ENCODE measurements around the gene FCGR2B.
"Not testable (repeated sequence)": the region's sequence is repeated elsewhere in the genome, so short reads cannot be mapped to it uniquely, and the experiment has no call there.

FCGR2B gene

DNA sequence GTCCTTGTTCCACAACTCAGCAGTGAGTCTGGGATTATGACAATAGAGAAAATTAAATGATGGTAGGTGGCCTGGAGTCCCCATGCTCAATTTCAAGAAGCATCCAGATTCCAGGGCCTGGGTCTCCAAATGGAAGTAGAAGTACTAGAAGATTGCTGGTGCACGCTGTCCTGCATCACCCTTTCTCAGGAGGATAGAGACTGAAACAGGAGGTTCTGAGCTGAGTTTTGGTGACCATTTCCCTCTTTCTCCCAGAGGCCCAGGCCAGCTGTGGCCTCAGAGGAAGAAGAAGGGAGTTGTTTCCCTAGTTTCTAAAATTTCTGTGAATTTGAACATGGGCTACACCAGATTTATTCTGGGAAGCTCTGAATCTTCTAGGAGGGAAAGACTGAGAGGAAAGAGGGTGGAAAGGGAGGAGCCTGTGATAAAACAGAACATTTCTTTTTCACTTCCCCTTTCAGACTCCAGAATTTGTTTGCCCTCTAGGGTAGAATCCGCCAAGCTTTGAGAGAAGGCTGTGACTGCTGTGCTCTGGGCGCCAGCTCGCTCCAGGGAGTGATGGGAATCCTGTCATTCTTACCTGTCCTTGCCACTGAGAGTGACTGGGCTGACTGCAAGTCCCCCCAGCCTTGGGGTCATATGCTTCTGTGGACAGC is at the start of gene FCGR2B:
Gene FCGR2B (plus strand): TSS at position 460 of the 656 bp plus-strand sequence. CDS start 99 bp downstream, at position 559.
- DNase-seq (ENCODE audit: low spot score) = not testable (repeated sequence)

DNA sequence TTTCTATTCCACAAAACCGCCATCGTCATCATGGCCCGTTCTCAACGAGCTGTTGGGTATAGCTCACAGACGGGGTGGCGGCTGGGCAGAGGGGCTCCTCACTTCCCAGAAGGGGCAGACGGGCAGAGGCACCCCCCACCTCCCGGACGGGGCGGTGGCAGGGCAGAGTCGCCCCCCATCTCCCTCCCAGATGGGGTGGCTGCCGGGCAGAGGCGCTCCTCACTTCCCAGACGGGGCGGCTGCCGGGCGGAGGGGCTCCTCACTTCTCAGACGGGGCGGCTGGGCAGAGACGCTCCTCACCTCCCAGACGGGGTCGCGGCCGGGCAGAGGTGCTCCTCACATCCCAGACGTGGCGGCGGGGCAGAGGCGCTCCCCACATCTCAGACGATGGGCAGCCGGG is 46.5 kb upstream of the FCGR2B start:
- not testable (repeated sequence) for DNase-seq (ENCODE audit: low spot score)

DNA sequence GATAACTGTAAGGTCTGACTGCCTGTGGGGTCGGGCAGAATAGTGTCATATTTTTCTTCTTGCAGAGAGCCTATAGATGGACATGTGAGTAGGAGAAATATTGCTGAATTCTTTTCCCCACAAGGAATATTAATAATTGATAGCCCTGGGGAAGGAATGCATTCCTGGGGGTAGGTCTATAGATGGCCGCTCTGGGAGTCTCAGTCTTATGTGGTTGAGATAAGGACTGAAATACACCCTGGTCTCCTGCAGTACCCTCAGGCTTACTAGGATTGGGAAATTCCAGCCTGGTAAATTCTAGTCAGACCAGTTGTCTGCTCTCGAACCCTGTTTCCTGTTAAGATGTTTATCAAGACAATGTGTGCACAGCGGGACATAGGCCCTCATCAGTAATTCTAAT is 44.4 kb upstream of the FCGR2B start:
- DNase-seq (ENCODE audit: low spot score) = not testable (repeated sequence)

DNA sequence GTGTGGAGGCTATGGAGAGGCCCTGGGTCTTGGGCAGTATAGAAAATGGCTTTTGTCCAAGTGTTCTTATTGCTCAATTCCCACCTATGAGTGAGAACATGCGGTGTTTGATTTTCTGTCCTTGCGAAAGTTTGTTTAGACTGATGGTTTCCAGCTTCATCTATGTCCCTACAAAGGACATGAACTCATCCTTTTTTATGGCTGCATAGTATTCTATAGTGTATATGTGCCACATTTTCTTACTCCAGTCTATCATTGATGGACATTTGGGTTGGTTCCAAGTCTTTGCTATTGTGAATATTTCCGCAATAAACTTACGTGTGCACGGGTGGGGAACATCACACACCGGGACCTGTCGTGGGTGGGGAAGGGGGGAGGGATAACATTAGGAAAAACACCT is 42.5 kb upstream of the FCGR2B start:
- not testable (repeated sequence) for DNase-seq (ENCODE audit: low spot score)

DNA sequence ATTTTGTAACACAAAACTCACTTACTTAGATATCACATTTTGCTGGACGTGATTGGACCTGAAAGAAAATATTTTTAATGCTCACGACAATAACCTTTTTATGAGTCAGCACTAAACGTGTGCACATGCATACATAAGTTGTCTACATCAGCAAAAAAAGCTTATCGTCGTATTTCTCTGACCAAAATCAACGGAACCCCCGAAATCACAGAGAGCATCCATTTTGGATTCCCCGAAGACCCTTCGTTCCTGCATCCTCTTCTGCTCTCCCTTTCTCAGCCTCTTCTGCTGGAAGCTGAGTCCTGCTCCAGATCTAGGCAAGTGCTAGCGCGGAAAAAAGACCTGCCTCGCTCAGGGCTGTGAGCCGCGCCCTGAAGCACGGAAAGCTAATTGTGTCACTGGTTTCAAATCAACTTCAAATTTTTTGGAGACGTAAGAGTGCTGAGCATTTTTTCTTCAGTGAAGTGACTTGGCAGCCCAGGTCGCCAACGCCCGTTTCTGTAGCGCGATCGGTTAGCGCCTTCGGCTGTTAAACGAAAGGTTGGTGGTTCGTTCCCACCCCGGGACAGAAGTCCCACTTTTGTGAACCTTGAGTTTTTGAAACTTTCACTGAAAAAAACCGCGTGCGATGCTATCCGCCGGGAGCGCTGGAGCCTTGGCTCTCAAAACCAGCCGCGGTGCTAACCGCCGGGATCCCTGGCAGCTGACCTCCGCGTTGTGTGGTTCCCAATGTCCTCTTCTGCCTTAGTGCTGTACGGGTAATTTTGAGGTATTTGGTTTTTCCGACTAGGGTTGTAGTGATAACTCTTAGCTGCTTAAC is 41.6 kb upstream of the FCGR2B start:
- DNase-seq (ENCODE audit: low spot score) = peak; percentile 70

DNA sequence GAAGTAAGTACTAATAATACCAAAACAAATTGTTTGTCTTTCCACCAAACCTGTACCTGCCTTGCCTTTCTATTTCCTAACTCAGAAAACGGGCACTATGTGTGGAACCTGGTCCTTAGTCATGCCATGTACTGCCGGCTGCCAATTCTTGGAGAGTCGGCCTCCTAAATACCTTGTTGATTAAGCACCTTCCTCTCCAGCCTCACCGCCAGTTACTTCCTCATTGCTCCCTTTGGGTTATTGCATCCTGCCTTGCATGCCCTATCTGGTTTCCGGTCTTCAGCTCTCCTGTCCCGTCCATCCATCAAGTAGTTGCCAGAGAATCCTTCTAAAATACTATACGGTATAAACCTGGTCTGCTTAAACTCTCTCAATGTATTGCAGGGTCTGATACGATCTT is 40.9 kb upstream of the FCGR2B start:
- DNase-seq (ENCODE audit: low spot score) = not testable (repeated sequence)

DNA sequence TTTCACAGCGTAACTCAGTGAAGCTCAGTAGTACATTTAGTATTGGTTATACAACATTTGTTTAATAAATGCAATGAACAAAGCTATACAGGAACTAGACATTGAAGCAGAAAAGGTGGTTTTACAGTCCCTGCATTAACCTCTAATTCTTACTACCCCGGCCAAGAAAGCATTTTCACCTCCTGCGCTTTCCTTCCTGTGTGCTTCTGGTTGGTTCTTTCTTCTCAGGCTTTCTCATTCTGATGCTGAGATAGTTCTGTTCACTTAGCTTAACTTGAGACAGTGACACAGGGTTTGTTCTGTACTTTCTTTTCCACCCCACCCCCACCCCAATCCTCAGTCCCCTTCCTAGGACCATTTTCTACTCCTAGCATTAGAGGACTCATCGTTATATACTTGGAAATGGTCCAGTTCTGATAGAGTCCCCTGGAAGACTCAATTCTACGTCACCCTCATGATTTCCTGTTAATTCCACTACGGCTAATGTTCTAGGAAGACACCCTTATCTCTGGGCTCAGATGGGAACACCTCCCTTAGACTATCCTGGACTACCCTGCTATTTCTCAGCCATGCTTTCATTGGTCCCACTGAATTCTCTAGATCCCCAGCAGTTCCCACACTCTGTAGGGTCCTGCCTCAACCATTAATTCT is 39.4 kb upstream of the FCGR2B start:
- DNase-seq (ENCODE audit: low spot score) = not testable (repeated sequence)

DNA sequence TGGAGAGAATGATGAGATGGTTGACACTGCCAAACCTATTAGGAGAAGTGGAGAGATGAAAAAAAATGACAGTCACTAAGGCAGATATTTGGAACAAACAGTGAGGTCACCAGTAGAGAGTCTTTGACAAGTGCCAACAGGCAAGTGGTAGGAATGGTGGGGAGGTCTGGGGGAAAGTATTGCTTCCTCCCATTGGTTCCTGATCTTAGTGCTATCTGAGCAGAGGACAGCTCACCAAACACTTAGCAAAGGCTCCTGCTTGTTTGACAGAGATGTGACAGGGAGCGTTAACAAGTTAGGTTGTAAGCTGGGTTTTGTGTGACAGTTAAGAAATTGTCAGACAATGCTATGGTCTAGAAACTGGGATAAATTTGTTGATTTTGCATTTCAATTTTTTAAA is 38.3 kb upstream of the FCGR2B start:
- DNase-seq (ENCODE audit: low spot score) = not testable (repeated sequence)

DNA sequence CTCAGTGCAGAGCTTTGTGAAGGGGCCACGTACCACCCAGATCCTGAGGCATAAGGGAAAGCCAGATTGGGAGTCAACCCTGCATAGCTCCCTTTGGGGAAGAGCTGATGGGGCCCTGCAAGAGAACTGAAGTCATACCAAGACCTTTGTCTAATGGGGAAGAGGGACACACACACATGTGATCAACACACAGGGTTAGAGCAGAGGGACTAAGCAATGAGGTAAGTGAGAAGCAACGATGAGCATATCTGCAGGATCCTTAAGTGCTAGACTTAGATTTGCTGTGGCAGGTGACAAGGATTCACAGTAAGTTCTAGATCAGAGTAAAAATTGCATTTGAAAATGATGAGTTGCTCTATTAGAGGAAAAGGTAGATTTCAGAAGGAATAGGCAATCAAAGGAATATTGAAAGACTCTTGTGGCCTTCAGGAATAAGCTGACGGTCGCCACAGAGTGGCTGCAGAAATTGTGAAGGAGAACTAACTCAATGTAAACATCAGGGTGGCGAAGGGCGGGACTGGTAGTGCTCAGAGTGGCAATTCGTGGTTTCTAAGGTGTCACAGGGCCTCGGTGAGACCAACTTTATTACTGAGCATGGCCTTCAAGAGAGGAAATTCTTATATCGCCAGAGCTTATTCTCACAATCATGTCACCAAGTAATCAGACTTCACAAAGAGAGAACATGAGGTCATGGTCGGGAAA is 36.3 kb upstream of the FCGR2B start:
- DNase-seq (ENCODE audit: low spot score) = not testable (repeated sequence)

DNA sequence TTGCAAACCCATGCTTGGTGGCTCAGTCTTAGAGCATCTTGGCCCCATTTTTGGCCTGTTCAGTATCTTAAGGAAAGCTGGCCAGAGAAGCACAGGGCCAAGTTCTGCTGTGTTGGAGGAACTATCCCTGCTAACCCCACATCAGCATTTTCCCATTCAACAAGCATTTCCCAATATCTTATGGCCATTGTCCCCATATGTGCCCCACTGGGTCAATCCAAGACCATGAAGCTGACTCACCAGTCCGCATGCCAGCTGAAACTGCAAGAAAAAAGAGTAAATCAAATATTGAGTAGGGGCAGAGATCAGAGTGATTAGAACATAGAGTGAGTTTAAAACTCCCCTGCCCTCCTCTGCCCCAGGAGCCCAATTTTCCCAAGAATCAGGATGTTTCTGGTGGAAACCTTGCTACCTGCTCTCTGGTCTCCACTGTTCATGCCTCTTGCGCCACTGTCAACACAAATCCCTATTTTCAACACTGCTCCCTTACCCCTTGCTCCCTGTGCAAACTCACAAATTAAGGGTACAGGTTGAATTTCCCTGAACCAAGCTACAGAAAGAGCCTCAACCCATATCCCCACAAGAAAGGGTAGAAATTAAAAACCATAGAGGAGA is 32.7 kb upstream of the FCGR2B start:
- DNase-seq (ENCODE audit: low spot score) = not testable (repeated sequence)

DNA sequence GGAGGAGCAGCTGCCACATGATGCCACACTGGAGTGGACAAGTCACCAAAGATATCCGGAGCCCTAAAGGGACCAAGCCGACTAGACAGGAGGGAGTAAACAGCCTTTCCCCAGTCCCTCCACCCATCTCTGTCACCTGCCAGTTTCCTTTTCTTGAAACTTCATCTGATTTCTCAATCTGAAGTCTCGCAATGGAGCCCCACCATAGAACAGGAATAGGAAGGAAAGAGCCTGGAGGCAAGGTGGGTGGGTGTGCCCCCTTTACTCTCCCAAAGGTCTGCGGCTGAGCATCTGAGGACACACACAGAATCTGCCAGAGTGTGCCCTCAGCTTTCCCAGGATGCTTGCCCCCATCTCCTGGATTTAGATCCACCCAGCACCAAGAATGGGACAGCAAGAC is 31.9 kb upstream of the FCGR2B start, which contains the start of gene FCGR3B:
Gene FCGR3B (minus strand): TSS at position 101 of the 400 bp plus-strand sequence. CDS start 82 bp downstream, at position 19.
- no peak for DNase-seq (ENCODE audit: low spot score)

DNA sequence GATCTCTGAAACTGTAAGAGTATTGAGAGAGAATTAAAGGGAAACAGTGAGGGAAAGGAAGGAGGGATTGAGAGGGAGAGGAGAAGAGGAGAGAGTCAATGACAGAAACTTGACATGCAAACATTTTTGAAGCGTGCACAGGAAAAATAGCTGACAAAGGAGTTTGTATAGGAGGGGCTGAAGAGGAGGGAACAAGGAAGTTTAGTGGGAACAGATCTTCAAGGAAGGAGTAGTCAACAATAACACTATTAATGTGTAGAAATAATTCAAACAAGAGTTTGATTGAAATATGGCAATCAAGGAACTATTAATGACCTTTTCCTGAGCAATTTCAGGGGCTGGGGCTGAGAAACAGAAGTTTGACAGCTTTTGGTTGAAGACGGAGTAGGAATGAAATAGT is 27.9 kb upstream of the FCGR2B start:
- not testable (repeated sequence) for DNase-seq (ENCODE audit: low spot score)

DNA sequence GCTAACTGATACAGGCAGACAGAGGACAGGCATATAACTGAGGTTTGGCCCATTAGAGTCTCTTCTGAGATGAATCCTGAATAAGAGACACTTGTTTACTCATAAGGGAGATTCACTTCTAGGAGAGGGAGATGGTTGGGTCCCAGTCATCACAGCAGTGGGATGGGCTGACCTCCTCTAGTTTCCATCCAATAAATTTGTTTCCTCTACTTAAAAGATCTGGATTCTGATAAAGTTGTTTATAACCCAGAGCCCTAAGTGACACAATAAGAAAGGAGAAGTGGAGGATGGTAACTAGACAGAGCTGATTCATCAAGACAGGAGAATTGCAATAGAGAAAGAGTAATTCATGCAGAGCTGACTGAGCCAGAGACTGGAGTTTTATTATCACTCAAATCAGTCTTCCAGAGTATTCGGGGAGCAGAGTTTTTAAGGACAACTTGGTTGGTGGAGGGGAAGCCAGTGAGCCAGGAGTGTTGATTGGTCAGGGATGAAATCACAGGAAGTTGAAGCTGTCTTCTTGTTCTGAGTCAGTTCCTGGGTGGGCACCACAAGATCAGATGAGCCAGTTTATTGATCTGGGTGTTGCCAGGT is 26.7 kb upstream of the FCGR2B start:
- DNase-seq (ENCODE audit: low spot score) = not testable (repeated sequence)

DNA sequence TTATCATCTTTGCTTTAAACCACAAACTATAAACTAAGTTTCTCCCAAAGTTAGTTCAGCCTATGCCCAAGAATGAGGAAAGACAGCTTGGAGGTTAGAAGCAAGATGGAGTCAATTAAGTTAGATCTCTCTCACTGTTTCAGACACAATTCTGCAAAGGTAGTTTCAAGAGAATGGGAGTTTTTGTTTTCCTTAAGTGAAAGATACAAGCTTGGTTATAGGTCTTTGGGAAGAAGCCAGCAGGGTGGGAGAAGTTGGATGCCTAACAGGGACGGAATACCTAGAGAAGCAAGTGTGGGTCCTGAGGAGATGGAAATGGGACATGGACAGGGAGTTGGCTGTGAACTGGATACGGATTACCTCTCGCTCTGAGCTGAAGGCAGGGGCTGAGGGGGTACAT is 26.0 kb upstream of the FCGR2B start:
- not testable (repeated sequence) for DNase-seq (ENCODE audit: low spot score)

DNA sequence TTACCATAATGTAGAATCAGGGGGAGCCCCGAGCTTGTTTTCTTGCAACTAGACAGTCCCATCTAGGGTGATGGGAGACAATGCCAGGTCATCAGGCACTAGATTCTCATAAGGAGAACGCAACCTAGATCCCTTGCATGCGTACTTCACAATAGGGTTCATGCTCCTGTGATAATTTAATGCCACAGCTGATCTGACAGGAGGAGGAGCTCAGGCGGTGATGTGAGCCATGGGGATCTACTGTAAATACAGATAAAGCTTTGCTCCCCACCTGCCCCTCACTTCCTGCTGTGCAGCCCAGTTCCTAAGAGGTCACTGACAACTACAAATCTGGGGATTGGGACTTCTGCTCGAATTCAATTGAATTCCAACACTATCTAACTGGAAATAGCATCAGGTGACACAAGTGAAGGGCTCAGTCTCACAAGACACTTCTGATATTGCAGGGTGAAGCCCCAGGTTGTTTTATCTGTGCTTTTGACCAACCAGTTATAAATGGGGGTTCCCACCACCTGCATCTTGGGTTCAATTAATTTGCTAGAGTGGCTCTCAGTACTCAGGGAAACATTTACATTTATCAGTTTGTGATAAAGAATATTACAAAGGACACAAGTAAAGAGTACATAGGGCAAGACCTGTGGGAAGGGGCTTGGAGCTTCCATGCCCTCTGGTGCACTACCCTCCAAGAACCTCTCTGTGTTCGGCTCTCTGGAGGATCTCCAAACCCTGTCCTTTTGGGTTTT is 24.5 kb upstream of the FCGR2B start:
- not testable (repeated sequence) for DNase-seq (ENCODE audit: low spot score)

DNA sequence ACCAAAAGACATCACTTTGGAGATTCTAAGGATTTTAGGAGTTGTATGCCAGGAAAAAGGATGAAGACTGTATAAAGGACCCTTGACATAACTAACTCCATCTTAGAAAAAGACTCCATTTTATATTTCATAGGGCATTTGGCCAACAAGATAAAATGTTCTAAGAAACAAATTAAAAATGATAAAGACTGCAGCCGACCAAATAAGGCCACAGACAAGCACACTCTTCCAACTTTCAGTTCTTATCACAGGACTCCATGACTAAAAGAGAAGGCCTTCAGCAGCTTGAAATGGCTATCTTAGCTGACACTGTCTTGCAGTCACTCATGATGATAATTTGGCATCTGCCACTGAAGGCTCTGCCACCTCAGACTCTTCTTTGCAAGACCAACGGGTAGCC is 23.7 kb upstream of the FCGR2B start:
- DNase-seq (ENCODE audit: low spot score) = not testable (repeated sequence)

DNA sequence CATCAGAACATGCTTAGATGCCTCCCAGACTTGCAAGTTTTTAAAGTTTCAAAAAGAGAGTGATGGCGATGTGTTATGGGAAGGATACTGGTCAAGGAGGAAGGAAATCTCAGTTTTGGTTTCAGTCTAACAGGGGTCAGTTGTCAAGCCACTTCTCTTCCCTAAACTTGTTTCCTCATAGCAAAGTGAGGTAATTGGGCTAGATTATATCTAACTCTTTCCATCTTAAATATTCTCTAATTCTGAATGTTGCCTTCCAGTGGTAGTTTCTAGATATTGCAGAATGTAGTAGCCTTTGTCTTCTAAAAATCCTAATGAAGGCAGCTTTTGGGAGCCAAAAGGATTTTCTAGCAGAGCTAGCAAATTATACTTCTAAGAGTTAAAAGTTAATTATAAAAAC is 20.2 kb upstream of the FCGR2B start:
- DNase-seq (ENCODE audit: low spot score) = not testable (repeated sequence)

DNA sequence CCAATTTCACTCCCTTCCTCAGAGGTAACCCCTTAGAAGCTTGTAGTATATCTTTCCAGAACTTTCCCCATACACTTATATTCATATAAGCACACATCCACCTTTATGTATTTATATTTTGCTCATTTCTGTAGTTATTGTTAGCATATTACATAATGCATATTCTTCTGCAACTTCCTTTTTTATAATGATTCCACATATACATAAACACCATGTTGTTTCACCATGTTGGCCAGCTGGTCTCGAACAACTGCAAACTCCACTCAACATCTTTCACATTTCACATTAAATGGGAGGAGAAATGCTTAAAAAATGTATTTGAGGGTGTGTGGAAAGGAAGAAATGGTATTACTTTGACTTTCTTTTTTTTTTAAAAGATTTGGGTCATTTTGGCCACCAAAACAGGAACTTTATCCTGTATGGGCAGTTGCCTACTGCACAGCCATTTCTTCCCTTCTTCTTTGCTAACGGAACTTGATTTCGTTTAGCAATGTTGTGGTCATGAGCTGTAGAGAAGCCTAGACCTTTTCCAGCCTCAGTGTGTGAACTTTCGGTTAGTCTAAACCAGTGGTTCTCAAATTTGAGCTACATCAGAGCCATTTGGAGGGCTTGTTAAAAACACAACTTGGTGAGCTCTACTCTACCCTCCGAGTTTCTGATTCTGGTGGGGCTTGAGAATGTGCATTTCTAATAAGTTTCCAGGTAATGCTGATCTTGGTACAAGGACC is 19.3 kb upstream of the FCGR2B start:
- not testable (repeated sequence) for DNase-seq (ENCODE audit: low spot score)

DNA sequence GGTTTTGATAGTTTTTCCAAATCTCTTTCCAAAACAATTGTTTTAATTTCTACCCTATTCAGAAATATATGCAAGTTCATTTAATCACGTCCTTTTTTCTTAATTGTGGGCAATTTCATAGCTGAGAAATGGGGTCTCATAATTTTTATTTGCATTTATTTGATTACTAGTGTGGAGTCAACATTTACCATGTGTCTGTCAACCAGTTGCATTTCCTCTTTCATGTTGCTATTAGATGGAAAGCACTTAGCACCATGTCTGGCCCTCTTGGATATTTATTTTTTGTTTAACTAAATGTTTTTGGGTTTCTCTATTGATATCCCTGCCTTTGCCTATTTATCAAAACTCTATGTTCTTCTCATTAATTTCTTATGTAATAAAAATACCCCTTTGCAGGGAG is 18.1 kb upstream of the FCGR2B start:
- not testable (repeated sequence) for DNase-seq (ENCODE audit: low spot score)

All from cerebellar cortex (tissue), 1 donor.